ENCODE measurements around the gene ABHD2.
"Not testable (repeated sequence)": the region's sequence is repeated elsewhere in the genome, so short reads cannot be mapped to it uniquely, and the experiment has no call there.

ABHD2 gene

GRCh38 chr15:89129123-89129815 is 41.0 kb downstream of the ABHD2 start:
- POLR2A ChIA-PET, result interaction anchor here (0.6 kb wide), 1 partner anchor 72 kb away, joined by 3 read pairs; no protein-coding TSS in a partner anchor
- peak; percentile 63 for DNase-seq (ENCODE audit: extremely low spot score)
- CTCF ChIA-PET, result interaction anchor here (0.7 to 3.3 kb wide), 22 partner anchors 8 to 391 kb away, joined by 3 to 27 read pairs (median 4); no protein-coding TSS in a partner anchor

DNA sequence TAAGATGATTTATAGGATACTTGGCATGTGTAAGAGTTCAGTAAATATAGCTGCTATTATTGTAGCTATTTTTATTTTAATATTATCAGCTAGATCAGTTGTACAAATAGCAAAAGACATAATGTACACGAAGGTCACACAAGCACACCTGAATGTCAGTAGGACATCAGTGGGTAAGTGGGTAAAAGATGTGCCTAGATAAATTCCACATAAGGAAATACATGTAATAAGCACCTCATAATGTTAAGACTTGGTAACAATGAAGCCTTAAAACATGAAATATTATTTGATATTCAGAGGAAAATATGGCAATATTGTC is 41.5 kb downstream of the ABHD2 start:
- DNase-seq (ENCODE audit: extremely low spot score), result no peak
- POLR2A ChIA-PET, result interaction anchor here (0.6 kb wide), 1 partner anchor 72 kb away, joined by 3 read pairs; no protein-coding TSS in a partner anchor
- TF ChIP-seq TARDBP (IDR thresholded peaks at IDR 0.05) (no peak), ARNT (IDR thresholded peaks at IDR 0.05) (no peak)
- CTCF ChIA-PET, result interaction anchor here (0.7 to 3.3 kb wide), 19 partner anchors 9 to 391 kb away, joined by 3 to 27 read pairs (median 5); no protein-coding TSS in a partner anchor

More at GRCh38 chr15:89129123-89129815, 41.0 kb downstream of the ABHD2 start:
- TF ChIP-seq ARNT (IDR thresholded peaks at IDR 0.05) (no peak), L3MBTL2 (conservative IDR thresholded peaks at IDR 0.05) (no peak), SP1 (IDR thresholded peaks at IDR 0.05) (no peak), HDGF (IDR thresholded peaks at IDR 0.05; ENCODE audit: borderline replicate concordance) (no peak), FOXA1 (IDR thresholded peaks at IDR 0.05) (no peak), ZNF384 (IDR thresholded peaks at IDR 0.05) (no peak), CTBP1 (IDR thresholded peaks at IDR 0.05; ENCODE audit: borderline replicate concordance) (no peak), LEF1 (IDR thresholded peaks at IDR 0.05; ENCODE audit: borderline replicate concordance) (no peak), TARDBP (IDR thresholded peaks at IDR 0.05) (no peak), ELF4 (IDR thresholded peaks at IDR 0.05) (no peak), FOXK2 (IDR thresholded peaks at IDR 0.05) (no peak), SUZ12 (IDR thresholded peaks at IDR 0.05) (no peak)
- TF ChIP-seq, protein P1, sequence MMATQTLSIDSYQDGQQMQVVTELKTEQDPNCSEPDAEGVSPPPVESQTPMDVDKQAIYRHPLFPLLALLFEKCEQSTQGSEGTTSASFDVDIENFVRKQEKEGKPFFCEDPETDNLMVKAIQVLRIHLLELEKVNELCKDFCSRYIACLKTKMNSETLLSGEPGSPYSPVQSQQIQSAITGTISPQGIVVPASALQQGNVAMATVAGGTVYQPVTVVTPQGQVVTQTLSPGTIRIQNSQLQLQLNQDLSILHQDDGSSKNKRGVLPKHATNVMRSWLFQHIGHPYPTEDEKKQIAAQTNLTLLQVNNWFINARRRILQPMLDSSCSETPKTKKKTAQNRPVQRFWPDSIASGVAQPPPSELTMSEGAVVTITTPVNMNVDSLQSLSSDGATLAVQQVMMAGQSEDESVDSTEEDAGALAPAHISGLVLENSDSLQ (IDR thresholded peaks at IDR 0.05), result no peak; the same call in 1 of the 2 replicates

GRCh38 chr15:89130201-89130600 is 41.9 kb downstream of the ABHD2 start:
- CTCF ChIA-PET, result interaction anchor here (0.7 to 3.3 kb wide), 18 partner anchors 9 to 392 kb away, joined by 3 to 27 read pairs (median 5); no protein-coding TSS in a partner anchor
- POLR2A ChIA-PET, result no interaction called here
- no peak for DNase-seq (ENCODE audit: extremely low spot score)
- TF ChIP-seq LEF1 (IDR thresholded peaks at IDR 0.05; ENCODE audit: borderline replicate concordance) (no peak), FOXA1 (IDR thresholded peaks at IDR 0.05) (no peak), ZNF384 (IDR thresholded peaks at IDR 0.05) (no peak), TARDBP (IDR thresholded peaks at IDR 0.05) (no peak), HDGF (IDR thresholded peaks at IDR 0.05; ENCODE audit: borderline replicate concordance) (no peak)

DNA sequence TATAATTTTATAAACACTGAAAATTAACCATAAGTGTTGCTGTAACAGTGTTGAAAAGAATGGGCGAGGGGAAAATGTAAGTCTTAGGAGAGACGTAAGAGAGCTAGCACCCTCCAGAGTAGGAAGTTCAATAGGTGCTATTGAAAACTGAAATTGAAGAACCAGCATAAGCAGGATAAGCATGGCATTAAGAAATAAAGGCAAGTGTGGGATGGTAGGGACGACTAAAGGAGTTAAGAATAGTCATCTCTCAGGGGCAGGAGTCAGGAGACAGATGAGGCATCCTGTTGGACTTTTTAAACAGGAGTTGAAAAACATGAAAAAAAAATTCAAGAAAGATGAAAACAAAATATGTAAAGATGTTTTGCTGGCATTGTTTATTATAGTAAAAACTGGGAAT is 43.5 kb downstream of the ABHD2 start:
- no peak for DNase-seq (ENCODE audit: extremely low spot score)
- CTCF ChIA-PET, result interaction anchor here (0.6 to 2.7 kb wide), 4 partner anchors 42 to 74 kb away, joined by 3 to 15 read pairs (median 3); no protein-coding TSS in a partner anchor

GRCh38 chr15:89132611-89133507 is 44.6 kb downstream of the ABHD2 start:
- ChIA-PET POLR2A (interaction anchor here (1.0 to 1.9 kb wide), 2 partner anchors 18 to 44 kb away, joined by 5 to 8 read pairs; partner anchors contain the start of gene ABHD2), CTCF (interaction anchor here (0.6 to 2.7 kb wide), 8 partner anchors 9 to 92 kb away, joined by 3 to 15 read pairs (median 3); no protein-coding TSS in a partner anchor)
- TF ChIP-seq ZNF384 (IDR thresholded peaks at IDR 0.05) (no peak), SP1 (IDR thresholded peaks at IDR 0.05) (no peak), CTBP1 (IDR thresholded peaks at IDR 0.05; ENCODE audit: borderline replicate concordance) (no peak), ARNT (IDR thresholded peaks at IDR 0.05) (no peak), TARDBP (IDR thresholded peaks at IDR 0.05) (no peak), FOXK2 (IDR thresholded peaks at IDR 0.05) (no peak), FOXA1 (IDR thresholded peaks at IDR 0.05) (no peak), HDGF (IDR thresholded peaks at IDR 0.05; ENCODE audit: borderline replicate concordance) (no peak), FOXM1 (IDR thresholded peaks at IDR 0.05; ENCODE audit: borderline replicate concordance) (no peak)
- DNase-seq (ENCODE audit: extremely low spot score), result no peak

More for the DNA sequence above, 43.5 kb downstream of the ABHD2 start:
- TF ChIP-seq FOXA1 (IDR thresholded peaks at IDR 0.05) (no peak), FOXM1 (IDR thresholded peaks at IDR 0.05; ENCODE audit: borderline replicate concordance) (no peak), CTBP1 (IDR thresholded peaks at IDR 0.05; ENCODE audit: borderline replicate concordance) (no peak), SP1 (IDR thresholded peaks at IDR 0.05) (no peak), BHLHE40 (IDR thresholded peaks at IDR 0.05; ENCODE audit: borderline replicate concordance) (no peak), TARDBP (IDR thresholded peaks at IDR 0.05) (no peak), ELF4 (IDR thresholded peaks at IDR 0.05) (no peak), SUZ12 (IDR thresholded peaks at IDR 0.05) (no peak)
- POLR2A ChIA-PET, result interaction anchor here (1.0 to 1.9 kb wide), 2 partner anchors 17 to 43 kb away, joined by 5 to 8 read pairs; partner anchors contain the start of gene ABHD2

- CTCF ChIA-PET; DNase-seq (ENCODE audit: extremely low spot score); POLR2A ChIA-PET: not testable (repeated sequence)
These were observed 47.3 kb downstream of the ABHD2 start for GRCh38 chr15:89135387-89136077.

DNA sequence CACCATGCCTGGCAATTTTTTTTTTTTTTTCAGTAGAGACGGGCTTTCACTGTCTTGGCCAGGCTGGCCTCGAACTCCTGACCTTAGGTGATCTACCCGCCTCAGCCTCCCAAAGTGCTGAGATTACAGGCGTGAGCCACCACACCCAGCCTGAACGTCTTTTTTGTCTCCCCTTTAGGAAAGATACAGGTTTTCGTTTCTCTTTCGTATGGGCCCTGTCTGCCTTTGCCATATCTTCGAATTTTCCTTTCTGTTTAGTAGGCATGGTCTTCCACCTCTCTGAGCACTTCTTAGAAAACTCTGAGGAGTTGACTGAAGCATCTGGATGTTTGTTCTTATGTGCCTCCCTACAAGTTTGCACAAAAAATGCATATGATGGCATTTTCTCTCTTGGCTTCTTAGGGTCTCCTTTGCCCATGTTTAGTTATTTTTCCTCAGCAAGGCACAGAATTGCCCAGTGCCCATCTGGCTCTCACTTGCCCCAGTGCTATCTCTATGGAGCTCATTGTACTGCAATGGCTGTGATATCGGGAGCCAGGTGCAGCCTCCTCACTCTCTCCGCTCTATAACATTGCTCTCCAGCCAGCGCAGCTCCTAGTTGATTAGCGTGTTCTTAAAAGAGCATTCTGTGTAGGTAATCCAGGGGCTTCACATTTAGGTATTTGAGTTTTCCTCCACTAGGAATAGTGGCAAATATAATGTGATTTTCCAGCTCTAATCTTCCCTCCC is 48.0 kb downstream of the ABHD2 start:
- DNase-seq (ENCODE audit: extremely low spot score), result no peak
- ChIA-PET CTCF (no interaction called here), POLR2A (no interaction called here)
- TF ChIP-seq L3MBTL2 (conservative IDR thresholded peaks at IDR 0.05), result no peak
- TF ChIP-seq FOXA1 (IDR thresholded peaks at IDR 0.05), result no peak
- no peak for TF ChIP-seq NFRKB (IDR thresholded peaks at IDR 0.05)
- TF ChIP-seq BHLHE40 (IDR thresholded peaks at IDR 0.05; ENCODE audit: borderline replicate concordance), result no peak
- no peak for TF ChIP-seq TARDBP (IDR thresholded peaks at IDR 0.05)
- no peak for TF ChIP-seq CTBP1 (IDR thresholded peaks at IDR 0.05; ENCODE audit: borderline replicate concordance)
- no peak for TF ChIP-seq ELF4 (IDR thresholded peaks at IDR 0.05)
- TF ChIP-seq SP1 (IDR thresholded peaks at IDR 0.05), result no peak
- TF ChIP-seq, protein P1 (IDR thresholded peaks at IDR 0.05), result no peak
- no peak for TF ChIP-seq LEF1 (IDR thresholded peaks at IDR 0.05; ENCODE audit: borderline replicate concordance)
- TF ChIP-seq FOXM1 (IDR thresholded peaks at IDR 0.05; ENCODE audit: borderline replicate concordance), result no peak
- no peak for TF ChIP-seq ARNT (IDR thresholded peaks at IDR 0.05)
- no peak for TF ChIP-seq HDGF (IDR thresholded peaks at IDR 0.05; ENCODE audit: borderline replicate concordance)
- no peak for TF ChIP-seq SUZ12 (IDR thresholded peaks at IDR 0.05)
- no peak for TF ChIP-seq FOXK2 (IDR thresholded peaks at IDR 0.05)
